ACC112 (cell line): ENCODE results near the gene HTT.

Experiments used
- H2AFZ ChIP-seq: fragments of 200-600 bp; sonication (generic); one replicate; pipeline ENCODE4 v1.6.0; 2017; ENCODE audit warnings: antibody characterized with exemption, low read length; ENCODE audit not compliant: unreplicated experiment
- H3K27ac ChIP-seq: fragments of 200-600 bp; sonication (generic); 2 replicates; pipeline ENCODE4 v1.5.1; 2014; ENCODE audit warnings: low read depth, mild to moderate bottlenecking, antibody characterized with exemption, low read length, moderate library complexity
- H3K27me3 ChIP-seq: fragments of 200-600 bp; sonication (generic); 2 replicates; pipeline ENCODE4 v1.6.1; 2014; ENCODE audit warnings: mild to moderate bottlenecking, antibody characterized with exemption, low read length, moderate library complexity, mixed read lengths; ENCODE audit not compliant: insufficient read depth
- H3K36me3 ChIP-seq: fragments of 200-600 bp; sonication (generic); 2 replicates; pipeline ENCODE4 v1.6.1; 2016; ENCODE audit warnings: mild to moderate bottlenecking, antibody characterized with exemption, low read length, moderate library complexity, mixed read lengths; ENCODE audit not compliant: insufficient read depth
- H3K4me1 ChIP-seq: fragments of 200-600 bp; sonication (generic); one replicate; pipeline ENCODE4 v1.6.1; 2016; ENCODE audit warnings: low read length, mixed read lengths; ENCODE audit not compliant: insufficient read depth, unreplicated experiment, control insufficient read depth
- H3K4me3 ChIP-seq: fragments of 200-600 bp; sonication (generic); 2 replicates; pipeline ENCODE4 v1.5.1; 2014; ENCODE audit warnings: mild to moderate bottlenecking, low read depth, low read length
- H3K79me2 ChIP-seq: fragments of 200-600 bp; sonication (generic); one replicate; pipeline ENCODE4 v1.6.0; 2016; ENCODE audit warnings: low read length; ENCODE audit not compliant: control insufficient read depth, unreplicated experiment, insufficient read depth

HTT gene

DNA sequence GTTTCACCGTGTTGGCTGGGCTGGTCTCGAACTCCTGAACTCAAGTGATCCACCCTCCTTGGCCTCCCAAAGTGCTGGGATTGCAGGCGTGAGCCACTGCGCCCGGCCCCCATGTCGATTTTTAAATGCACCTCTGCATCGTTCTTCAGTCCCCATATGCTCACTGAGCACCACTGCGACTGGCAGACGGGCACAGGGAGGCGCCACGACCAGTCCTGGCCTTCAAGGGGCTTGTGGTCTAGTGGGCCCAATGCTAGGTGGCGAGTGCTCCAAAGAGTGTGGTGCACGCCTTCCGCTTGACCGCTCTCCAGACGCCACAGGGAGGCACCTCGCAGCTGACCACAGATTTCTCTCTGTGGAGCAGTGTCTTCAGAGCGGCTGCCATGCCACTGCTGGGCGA lies 162.8 kb downstream of the HTT start:
- H2AFZ ChIP-seq, result no peak overlapping the region
- H3K4me1 ChIP-seq, result no peaks in the 10 kb centered on the region
- H3K4me3 ChIP-seq, result no peak overlapping the region
- no peak overlapping the region for H3K27ac ChIP-seq
- no peaks in the 10 kb centered on the region for H3K36me3 ChIP-seq
- no peaks in the 10 kb centered on the region for H3K79me2 ChIP-seq
- no peaks in the 10 kb centered on the region for H3K27me3 ChIP-seq

DNA sequence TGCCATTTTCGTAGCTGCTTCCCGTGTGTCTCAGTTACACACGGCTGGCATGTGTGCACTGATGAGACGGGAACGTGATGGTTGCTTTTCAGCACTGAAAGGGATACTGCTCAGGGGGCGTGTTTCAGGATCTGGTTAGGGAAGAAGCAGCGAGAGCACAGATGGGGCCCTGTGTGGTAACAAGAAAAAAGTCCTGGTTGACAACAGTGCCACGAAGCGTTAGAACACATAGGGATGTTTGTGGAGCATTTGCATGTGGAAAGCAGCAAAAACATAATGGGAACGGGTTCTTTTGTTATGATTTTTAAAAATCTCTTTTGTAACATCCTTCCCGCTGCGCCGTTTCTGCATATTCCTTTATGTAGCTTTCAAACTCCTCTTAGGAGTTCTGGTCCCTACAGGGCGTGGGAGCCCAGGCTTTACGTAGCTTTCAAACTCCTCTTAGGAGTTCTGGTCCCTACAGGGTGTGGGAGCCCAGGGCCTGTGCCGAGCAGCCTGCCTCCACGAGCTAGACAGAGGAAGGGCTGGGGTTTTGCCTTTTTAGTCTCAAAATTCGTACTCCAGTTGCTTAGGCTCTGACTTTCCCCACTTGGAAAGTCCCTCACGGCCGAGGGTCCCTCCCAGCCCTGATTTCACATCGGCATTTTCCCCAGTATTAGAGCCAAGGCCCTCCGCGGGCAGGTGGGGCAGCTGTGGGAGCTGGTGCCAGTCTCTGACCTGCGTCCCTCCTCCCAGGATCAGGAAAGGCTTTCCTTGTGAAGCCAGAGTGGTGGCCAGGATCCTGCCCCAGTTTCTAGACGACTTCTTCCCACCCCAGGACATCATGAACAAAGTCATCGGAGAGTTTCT lies 163.5 kb downstream of the HTT start:
- H3K27me3 ChIP-seq, result no peaks in the 10 kb centered on the region
- H3K4me1 ChIP-seq, result no peaks in the 10 kb centered on the region
- H3K4me3 ChIP-seq, result no peak overlapping the region
- no peak overlapping the region for H2AFZ ChIP-seq
- no peaks in the 10 kb centered on the region for H3K36me3 ChIP-seq
- no peaks in the 10 kb centered on the region for H3K79me2 ChIP-seq
- H3K27ac ChIP-seq, result no peak overlapping the region

GRCh38 chr4:3238721-3239120 lies 164.2 kb downstream of the HTT start:
- Histone ChIP-seq H3K4me1 (no peaks in the 10 kb centered on the region), H3K27ac (no peak overlapping the region), H2AFZ (no peak overlapping the region), H3K79me2 (no peaks in the 10 kb centered on the region), H3K27me3 (no peaks in the 10 kb centered on the region), H3K4me3 (no peak overlapping the region), H3K36me3 (no peaks in the 10 kb centered on the region)

- no peaks in the 10 kb centered on the region for H3K4me1 ChIP-seq
- no peaks in the 10 kb centered on the region for H3K79me2 ChIP-seq
- H2AFZ ChIP-seq, result no peak overlapping the region
- no peak overlapping the region for H3K4me3 ChIP-seq
- H3K27me3 ChIP-seq, result no peaks in the 10 kb centered on the region
- no peaks in the 10 kb centered on the region for H3K36me3 ChIP-seq
- no peak overlapping the region for H3K27ac ChIP-seq
Observed at GRCh38 chr4:3239303-3239702, 164.8 kb downstream of the HTT start.

GRCh38 chr4:3239998-3240920 lies 165.8 kb downstream of the HTT start:
- no peaks in the 10 kb centered on the region for H3K36me3 ChIP-seq
- H3K27ac ChIP-seq, result no peak overlapping the region
- H3K79me2 ChIP-seq, result no peaks in the 10 kb centered on the region
- no peak overlapping the region for H2AFZ ChIP-seq
- H3K4me1 ChIP-seq, result no peaks in the 10 kb centered on the region
- H3K4me3 ChIP-seq, result no peak overlapping the region
- H3K27me3 ChIP-seq, result no peaks in the 10 kb centered on the region

- Histone ChIP-seq H2AFZ (no peak overlapping the region), H3K4me3 (no peak overlapping the region), H3K27ac (no peak overlapping the region), H3K79me2 (no peaks in the 10 kb centered on the region), H3K27me3 (no peaks in the 10 kb centered on the region), H3K4me1 (no peaks in the 10 kb centered on the region), H3K36me3 (no peaks in the 10 kb centered on the region)
Observed at GRCh38 chr4:3240936-3241522, 166.5 kb downstream of the HTT start.

DNA sequence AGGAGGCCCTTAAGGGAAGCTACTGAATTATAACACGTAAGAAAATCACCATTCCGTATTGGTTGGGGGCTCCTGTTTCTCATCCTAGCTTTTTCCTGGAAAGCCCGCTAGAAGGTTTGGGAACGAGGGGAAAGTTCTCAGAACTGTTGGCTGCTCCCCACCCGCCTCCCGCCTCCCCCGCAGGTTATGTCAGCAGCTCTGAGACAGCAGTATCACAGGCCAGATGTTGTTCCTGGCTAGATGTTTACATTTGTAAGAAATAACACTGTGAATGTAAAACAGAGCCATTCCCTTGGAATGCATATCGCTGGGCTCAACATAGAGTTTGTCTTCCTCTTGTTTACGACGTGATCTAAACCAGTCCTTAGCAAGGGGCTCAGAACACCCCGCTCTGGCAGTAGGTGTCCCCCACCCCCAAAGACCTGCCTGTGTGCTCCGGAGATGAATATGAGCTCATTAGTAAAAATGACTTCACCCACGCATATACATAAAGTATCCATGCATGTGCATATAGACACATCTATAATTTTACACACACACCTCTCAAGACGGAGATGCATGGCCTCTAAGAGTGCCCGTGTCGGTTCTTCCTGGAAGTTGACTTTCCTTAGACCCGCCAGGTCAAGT lies 167.5 kb downstream of the HTT start:
- Histone ChIP-seq H3K4me1 (no peaks in the 10 kb centered on the region), H3K27ac (no peak overlapping the region), H3K27me3 (no peaks in the 10 kb centered on the region), H2AFZ (no peak overlapping the region), H3K4me3 (no peak overlapping the region), H3K36me3 (no peaks in the 10 kb centered on the region), H3K79me2 (no peaks in the 10 kb centered on the region)

DNA sequence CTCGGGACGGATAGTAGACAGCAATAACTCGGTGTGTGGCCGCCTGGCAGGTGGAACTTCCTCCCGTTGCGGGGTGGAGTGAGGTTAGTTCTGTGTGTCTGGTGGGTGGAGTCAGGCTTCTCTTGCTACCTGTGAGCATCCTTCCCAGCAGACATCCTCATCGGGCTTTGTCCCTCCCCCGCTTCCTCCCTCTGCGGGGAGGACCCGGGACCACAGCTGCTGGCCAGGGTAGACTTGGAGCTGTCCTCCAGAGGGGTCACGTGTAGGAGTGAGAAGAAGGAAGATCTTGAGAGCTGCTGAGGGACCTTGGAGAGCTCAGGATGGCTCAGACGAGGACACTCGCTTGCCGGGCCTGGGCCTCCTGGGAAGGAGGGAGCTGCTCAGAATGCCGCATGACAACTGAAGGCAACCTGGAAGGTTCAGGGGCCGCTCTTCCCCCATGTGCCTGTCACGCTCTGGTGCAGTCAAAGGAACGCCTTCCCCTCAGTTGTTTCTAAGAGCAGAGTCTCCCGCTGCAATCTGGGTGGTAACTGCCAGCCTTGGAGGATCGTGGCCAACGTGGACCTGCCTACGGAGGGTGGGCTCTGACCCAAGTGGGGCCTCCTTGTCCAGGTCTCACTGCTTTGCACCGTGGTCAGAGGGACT lies 168.8 kb downstream of the HTT start:
- Histone ChIP-seq H3K4me1 (no peaks in the 10 kb centered on the region), H3K4me3 (no peak overlapping the region), H3K79me2 (no peaks in the 10 kb centered on the region), H3K27ac (no peak overlapping the region), H3K27me3 (no peaks in the 10 kb centered on the region), H3K36me3 (no peaks in the 10 kb centered on the region), H2AFZ (no peak overlapping the region)

DNA sequence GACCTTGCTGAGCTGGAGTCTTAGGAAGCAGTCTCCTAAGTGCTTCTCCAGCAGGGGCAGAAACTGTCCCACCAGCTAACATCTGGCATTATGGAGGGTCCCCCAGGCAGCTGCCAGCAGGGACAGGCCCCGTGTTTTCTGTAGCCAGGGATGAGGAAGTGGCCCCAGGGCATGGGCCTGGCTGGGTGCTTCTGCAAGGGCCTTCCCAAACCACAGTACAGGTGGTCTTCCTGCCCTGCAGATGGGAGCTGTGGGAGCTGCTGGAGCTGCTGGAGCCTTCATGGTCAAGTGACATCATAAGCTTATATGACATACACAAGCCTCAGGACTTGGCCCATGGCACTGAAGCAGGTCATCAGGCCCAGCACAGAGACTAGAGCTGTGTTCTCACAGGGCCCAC lies 169.5 kb downstream of the HTT start:
- no peak overlapping the region for H3K27ac ChIP-seq
- no peak overlapping the region for H3K4me3 ChIP-seq
- no peak overlapping the region for H2AFZ ChIP-seq
- no peaks in the 10 kb centered on the region for H3K4me1 ChIP-seq
- no peaks in the 10 kb centered on the region for H3K36me3 ChIP-seq
- H3K27me3 ChIP-seq, result no peaks in the 10 kb centered on the region
- H3K79me2 ChIP-seq, result no peaks in the 10 kb centered on the region

- H3K4me3 ChIP-seq, result no peak overlapping the region
- no peaks in the 10 kb centered on the region for H3K79me2 ChIP-seq
- no peaks in the 10 kb centered on the region for H3K4me1 ChIP-seq
- H3K27ac ChIP-seq, result no peak overlapping the region
- no peaks in the 10 kb centered on the region for H3K36me3 ChIP-seq
- H2AFZ ChIP-seq, result no peak overlapping the region
- H3K27me3 ChIP-seq, result no peaks in the 10 kb centered on the region
Observed at GRCh38 chr4:3244747-3245146, 170.3 kb downstream of the HTT start.
